ENCODE measurements around the gene MRPL42. TPM values are rescaled to one million over a fixed set of nuclear protein-coding genes. Genes with fewer than 3 reads are reported as not detected.
"Not testable (repeated sequence)": the region's sequence is repeated elsewhere in the genome, so short reads cannot be mapped to it uniquely, and the experiment has no call there.

The MRPL42 gene
- total RNA-seq, 1 donor, result 96.6 TPM

- DNase-seq (ENCODE audit: low read depth), result no peak
- H3K4me3 ChIP-seq (ENCODE audit: low read depth, low read length), result no peak overlapping the region
- no peak for TF ChIP-seq CTCF (IDR thresholded peaks at IDR 0.05; ENCODE audit: insufficient read depth, low read length)
These were observed 2.1 kb downstream of the MRPL42 start for GRCh38 chr12:93469386-93469785.

DNA sequence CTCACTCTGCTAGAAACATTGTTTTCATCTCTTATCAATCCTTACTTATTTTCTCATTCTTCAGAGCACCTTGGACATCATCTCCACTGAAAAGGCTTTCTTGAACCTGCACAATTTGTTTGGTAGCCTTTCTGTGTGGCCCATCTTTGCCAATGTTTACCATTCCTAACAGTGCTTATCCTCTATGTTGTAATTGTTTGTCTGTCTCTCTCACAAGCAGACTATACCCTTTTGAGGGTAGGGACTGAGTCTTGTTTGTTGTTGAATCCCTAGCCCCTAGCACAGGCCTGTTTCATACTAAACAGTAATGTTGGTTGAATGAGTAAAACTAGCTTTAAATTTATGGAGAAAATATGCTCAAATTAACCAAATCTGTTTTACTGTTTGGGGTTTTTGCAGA is 9.2 kb downstream of the MRPL42 start:
- DNase-seq (ENCODE audit: low read depth), result no peak
- H3K4me3 ChIP-seq (ENCODE audit: low read depth, low read length), result no peak overlapping the region
- no peak for TF ChIP-seq CTCF (IDR thresholded peaks at IDR 0.05; ENCODE audit: insufficient read depth, low read length)

- DNase-seq (ENCODE audit: low read depth), result no peak
- TF ChIP-seq CTCF (IDR thresholded peaks at IDR 0.05; ENCODE audit: insufficient read depth, low read length), result no peak
These were observed 15.4 kb downstream of the MRPL42 start for GRCh38 chr12:93482721-93483120.

GRCh38 chr12:93483151-93483807 is 16.0 kb downstream of the MRPL42 start:
- DNase-seq (ENCODE audit: low read depth), result no peak
- no peak for TF ChIP-seq CTCF (IDR thresholded peaks at IDR 0.05; ENCODE audit: insufficient read depth, low read length)
- no peak overlapping the region for H3K4me3 ChIP-seq (ENCODE audit: low read depth, low read length)

More at GRCh38 chr12:93482721-93483120, 15.4 kb downstream of the MRPL42 start:
- no peak overlapping the region for H3K4me3 ChIP-seq (ENCODE audit: low read depth, low read length)

DNA sequence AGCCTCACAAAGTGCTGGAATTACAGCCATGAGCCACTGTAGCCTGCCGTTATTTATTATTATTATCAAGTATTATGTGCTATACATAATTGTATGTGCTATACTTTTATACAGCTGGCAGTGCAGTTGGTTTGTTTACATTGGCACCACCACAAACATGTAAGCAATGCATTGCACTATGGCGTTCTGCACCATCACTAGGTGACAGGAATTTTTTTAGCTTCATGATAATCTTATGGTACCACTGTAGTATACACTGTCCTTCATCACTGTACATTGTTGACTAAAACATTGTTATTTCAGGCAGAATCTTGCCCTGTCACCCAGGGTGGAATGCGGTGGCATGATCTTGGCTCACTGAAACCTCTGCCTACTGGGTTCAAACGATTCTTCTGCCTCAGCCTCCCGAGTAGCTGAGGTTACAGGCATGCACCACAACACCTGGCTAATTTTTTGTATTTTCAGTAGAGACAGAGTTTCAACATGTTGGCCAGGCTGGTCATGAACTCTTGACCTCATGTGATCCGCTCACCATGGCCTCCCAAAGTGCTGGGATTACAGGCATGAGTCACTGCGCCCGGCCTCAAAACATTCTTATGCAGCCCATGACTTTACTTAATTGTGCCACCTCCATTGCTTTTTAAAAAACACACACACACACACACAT is 17.1 kb downstream of the MRPL42 start:
- TF ChIP-seq CTCF (IDR thresholded peaks at IDR 0.05; ENCODE audit: insufficient read depth, low read length), result no peak
- H3K4me3 ChIP-seq (ENCODE audit: low read depth, low read length), result no peak overlapping the region
- DNase-seq (ENCODE audit: low read depth), result no peak

GRCh38 chr12:93492808-93493207 is 25.5 kb downstream of the MRPL42 start:
- DNase-seq (ENCODE audit: low read depth); H3K4me3 ChIP-seq (ENCODE audit: low read depth, low read length): not testable (repeated sequence)

GRCh38 chr12:93494096-93494495 is 26.8 kb downstream of the MRPL42 start:
- no peak overlapping the region for H3K4me3 ChIP-seq (ENCODE audit: low read depth, low read length)
- DNase-seq (ENCODE audit: low read depth), result no peak
- no peak for TF ChIP-seq CTCF (IDR thresholded peaks at IDR 0.05; ENCODE audit: insufficient read depth, low read length)

All from fibroblast of the aortic adventitia (primary cell).